K562 (cell line): ENCODE results near the gene CCL5. TPM values are rescaled to one million over a fixed set of nuclear protein-coding genes. Genes with fewer than 3 reads are reported as not detected.

ENCODE experiments used
- KDM1A ChIP-seq, 2 experiments: fragments of 450-650 bp; IDR thresholded peaks; 2 replicates each; pipeline ENCODE4 v1.6.1; 2016; ENCODE audit warnings: mild to moderate bottlenecking in 2 of 2
- MEF2D ChIP-seq: conservative IDR thresholded peaks from 2 replicates; pipeline ENCODE4 v1.6.1; 2016; ENCODE audit warnings: low read depth, missing genetic modification characterization, missing compliant biosample characterization
- RB1 ChIP-seq: fragments of 450-650 bp; IDR thresholded peaks from 2 replicates; pipeline ENCODE4 v1.6.1; 2017; ENCODE audit warnings: low read depth, mild to moderate bottlenecking
- RBM22 ChIP-seq: fragments of 200-400 bp; formaldehyde crosslinking; IDR thresholded peaks from 2 replicates; pipeline ENCODE4 v1.6.1; 2018; ENCODE audit warnings: low read length, low read depth; ENCODE audit not compliant: poor library complexity, severe bottlenecking
- ZNF146 ChIP-seq: IDR thresholded peaks from one replicate; pipeline ENCODE4 v1.6.1; 2018; ENCODE audit warnings: missing compliant biosample characterization; ENCODE audit not compliant: unreplicated experiment
- polyA plus RNA-seq, 8 experiments: library from polyadenylated mRNA; depleted of rRNA in 4 of 8; stranded (reverse) in 5 of 8; unstranded in 3 of 8; fragments of >200 nt; fragmentation: Nextera tagmentation in 2 of 8; fragmentation: Illumina TruSeq in 1 of 8; extraction: Ambion mirVana in 2 of 8; extraction: Trizol in 1 of 8; gene quantifications; 2 replicates each; pipeline versions ENCODE4 v1.2.1 to v1.2.3, GENCODE V29; 2011 to 2014; ENCODE audit warnings: inconsistent platforms in 1 of 8, missing spikeins in 1 of 8
- total RNA-seq, 7 experiments: library from RNA; depleted of rRNA in 6 of 7; stranded (reverse); fragments of >200 nt in 6 of 7; fragmentation: Illumina TruSeq in 2 of 7; extraction: Trizol in 2 of 7; gene quantifications; 2 replicates each; pipeline versions ENCODE4 v1.2.1 to v1.2.3, GENCODE V29; 2011 to 2021; ENCODE audit warnings: low replicate concordance in 1 of 7
- TF ChIP-seq, protein P1 (sequence below), 2 experiments: fragments of 450-650 bp in 1 of 2; sonication (generic) in 1 of 2; formaldehyde crosslinking in 1 of 2; IDR thresholded peaks in 1 of 2; conservative IDR thresholded peaks in 1 of 2; 2 replicates each; pipeline versions ENCODE4 v1.6.1 to v1.8.1; 2016 to 2023; ENCODE audit warnings: mild to moderate bottlenecking in 2 of 2, moderate library complexity in 2 of 2, inconsistent platforms in 1 of 2, missing genetic modification reagents in 1 of 2
- TF ChIP-seq, protein P2 (sequence below), 2 experiments: fragments of 450-650 bp in 1 of 2; sonication (generic) in 1 of 2; formaldehyde crosslinking in 1 of 2; IDR thresholded peaks; 2 replicates each; pipeline versions ENCODE4 v1.7.1 to v1.9.0; 2016 to 2022; ENCODE audit warnings: inconsistent platforms in 1 of 2, mild to moderate bottlenecking in 1 of 2, missing genetic modification reagents in 1 of 2

The CCL5 gene
- total and polyA plus RNA-seq, 9 of the 15 experiments (the other 6 are each of a cell fraction or from before 2014, with no cell fraction given) = 0.18 to 0.59 (median 0.45) TPM; not detected in 1

DNA sequence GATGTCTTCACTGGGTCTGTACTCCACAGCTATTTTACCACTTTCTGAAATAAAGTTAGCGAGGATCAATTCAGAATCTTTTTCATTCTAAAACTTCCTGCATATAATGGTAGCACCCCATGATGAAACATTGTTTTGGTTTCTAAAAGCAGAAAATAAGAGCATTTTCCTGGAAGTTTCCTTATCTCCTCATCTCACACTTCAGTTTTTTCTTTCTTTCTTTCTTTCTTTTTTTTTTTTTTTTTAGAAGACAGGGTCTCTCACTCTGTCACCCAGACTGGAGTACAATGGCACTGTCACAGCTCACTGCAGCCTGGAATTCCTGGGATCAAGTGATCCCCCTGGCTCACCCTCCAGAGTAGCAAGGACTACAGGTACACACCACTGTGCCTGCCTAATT lies 40.1 kb upstream of the CCL5 start (continued):
- TF ChIP-seq, protein P1, sequence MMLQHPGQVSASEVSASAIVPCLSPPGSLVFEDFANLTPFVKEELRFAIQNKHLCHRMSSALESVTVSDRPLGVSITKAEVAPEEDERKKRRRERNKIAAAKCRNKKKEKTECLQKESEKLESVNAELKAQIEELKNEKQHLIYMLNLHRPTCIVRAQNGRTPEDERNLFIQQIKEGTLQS (IDR thresholded peaks at IDR 0.05) = peak; percentile 22; the same call in 1 of the 2 replicates
- TF ChIP-seq, protein P1 (CRISPR knock-in tag; conservative IDR thresholded peaks at IDR 0.05) = no peak
- TF ChIP-seq KDM1A (IDR thresholded peaks at IDR 0.05) (no peak), RBM22 (no peak), MEF2D (no peak), ZNF146 (no peak), RB1 (no peak)
- TF ChIP-seq, protein P2, sequence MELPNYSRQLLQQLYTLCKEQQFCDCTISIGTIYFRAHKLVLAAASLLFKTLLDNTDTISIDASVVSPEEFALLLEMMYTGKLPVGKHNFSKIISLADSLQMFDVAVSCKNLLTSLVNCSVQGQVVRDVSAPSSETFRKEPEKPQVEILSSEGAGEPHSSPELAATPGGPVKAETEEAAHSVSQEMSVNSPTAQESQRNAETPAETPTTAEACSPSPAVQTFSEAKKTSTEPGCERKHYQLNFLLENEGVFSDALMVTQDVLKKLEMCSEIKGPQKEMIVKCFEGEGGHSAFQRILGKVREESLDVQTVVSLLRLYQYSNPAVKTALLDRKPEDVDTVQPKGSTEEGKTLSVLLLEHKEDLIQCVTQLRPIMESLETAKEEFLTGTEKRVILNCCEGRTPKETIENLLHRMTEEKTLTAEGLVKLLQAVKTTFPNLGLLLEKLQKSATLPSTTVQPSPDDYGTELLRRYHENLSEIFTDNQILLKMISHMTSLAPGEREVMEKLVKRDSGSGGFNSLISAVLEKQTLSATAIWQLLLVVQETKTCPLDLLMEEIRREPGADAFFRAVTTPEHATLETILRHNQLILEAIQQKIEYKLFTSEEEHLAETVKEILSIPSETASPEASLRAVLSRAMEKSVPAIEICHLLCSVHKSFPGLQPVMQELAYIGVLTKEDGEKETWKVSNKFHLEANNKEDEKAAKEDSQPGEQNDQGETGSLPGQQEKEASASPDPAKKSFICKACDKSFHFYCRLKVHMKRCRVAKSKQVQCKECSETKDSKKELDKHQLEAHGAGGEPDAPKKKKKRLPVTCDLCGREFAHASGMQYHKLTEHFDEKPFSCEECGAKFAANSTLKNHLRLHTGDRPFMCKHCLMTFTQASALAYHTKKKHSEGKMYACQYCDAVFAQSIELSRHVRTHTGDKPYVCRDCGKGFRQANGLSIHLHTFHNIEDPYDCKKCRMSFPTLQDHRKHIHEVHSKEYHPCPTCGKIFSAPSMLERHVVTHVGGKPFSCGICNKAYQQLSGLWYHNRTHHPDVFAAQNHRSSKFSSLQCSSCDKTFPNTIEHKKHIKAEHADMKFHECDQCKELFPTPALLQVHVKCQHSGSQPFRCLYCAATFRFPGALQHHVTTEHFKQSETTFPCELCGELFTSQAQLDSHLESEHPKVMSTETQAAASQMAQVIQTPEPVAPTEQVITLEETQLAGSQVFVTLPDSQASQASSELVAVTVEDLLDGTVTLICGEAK (IDR thresholded peaks at IDR 0.05) = 0 out of 2 replicates have a peak, but pooled peaks have one; percentile 13
- TF ChIP-seq, protein P2 (CRISPR knock-in tag; IDR thresholded peaks at IDR 0.05) = no peak
- TF ChIP-seq, all 486 proteins: peak for 9
